Hepatocyte (in vitro differentiated cells): Measurements from ENCODE around the gene CD2.

Experiments
- CTCF ChIP-seq: fragments of 200-600 bp; sonication (generic); IDR thresholded peaks from 2 replicates; pipeline ENCODE4 v1.5.1; 2016; ENCODE audit warnings: antibody characterized with exemption, mild to moderate bottlenecking; ENCODE audit not compliant: poor library complexity
- EZH2 ChIP-seq: fragments of 200-600 bp; sonication (generic); IDR thresholded peaks from 2 replicates; pipeline ENCODE4 v1.6.1; 2016; ENCODE audit warnings: antibody characterized with exemption, mild to moderate bottlenecking, borderline replicate concordance
- EZH2phosphoT487 ChIP-seq: fragments of 200-600 bp; sonication (generic); IDR thresholded peaks from one replicate; pipeline ENCODE4 v1.6.1; 2018; ENCODE audit warnings: antibody characterized with exemption, mild to moderate bottlenecking, low read depth, moderate library complexity; ENCODE audit not compliant: unreplicated experiment, severe bottlenecking

GRCh38 chr1:116748272-116748671 lies 6.0 kb upstream of the CD2 start:
- no peak for TF ChIP-seq CTCF
- no peak for TF ChIP-seq EZH2
- TF ChIP-seq EZH2phosphoT487: no peak
